GM19035 (cell line): Measurements from ENCODE around the gene ITGB2.

Source experiments
- ATAC-seq: cut with Tn5 transposase; IDR thresholded peaks from one replicate; pipeline ENCODE4 v1.9.1; 2021; ENCODE audit not compliant: unreplicated experiment

The ITGB2 gene

DNA sequence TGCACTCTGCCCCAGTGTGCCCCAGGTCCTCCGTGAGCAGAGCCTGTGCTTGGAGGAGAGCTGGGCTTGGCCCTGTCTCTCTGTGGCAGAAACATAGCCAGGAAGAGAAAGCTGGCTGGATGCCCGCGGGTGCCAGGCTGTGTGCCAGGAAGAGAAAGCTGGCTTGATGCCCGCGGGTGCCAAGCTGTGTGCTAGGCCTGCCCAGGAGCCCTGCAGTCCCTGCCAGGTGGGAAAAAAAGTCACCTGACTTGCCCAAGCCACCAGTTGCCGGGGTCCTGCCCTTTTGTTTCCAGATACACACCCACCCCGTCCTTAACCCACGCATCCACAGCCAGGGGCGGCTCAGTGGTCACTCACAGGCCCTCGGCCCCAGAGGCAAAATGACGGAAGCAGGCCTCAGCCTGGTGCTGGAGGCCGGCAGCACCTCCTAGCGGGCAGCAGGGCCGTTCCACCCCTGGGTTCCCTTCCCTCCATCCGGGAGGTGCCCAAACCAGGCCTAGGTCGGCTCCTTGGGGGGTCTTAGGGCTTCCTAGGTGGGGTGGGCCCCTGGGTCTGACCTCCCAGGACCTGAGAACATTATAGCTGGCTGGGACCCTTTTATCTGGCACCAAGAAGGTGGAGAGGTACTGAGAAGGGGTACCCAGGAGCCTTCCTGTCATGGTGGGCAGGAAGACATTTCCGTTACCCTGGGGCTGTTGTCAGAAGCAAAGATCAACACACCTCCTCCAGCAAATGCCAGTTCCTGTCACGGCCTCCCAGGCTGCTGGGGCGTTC lies 9.1 kb downstream of the ITGB2 start:
- ATAC-seq: no peak

DNA sequence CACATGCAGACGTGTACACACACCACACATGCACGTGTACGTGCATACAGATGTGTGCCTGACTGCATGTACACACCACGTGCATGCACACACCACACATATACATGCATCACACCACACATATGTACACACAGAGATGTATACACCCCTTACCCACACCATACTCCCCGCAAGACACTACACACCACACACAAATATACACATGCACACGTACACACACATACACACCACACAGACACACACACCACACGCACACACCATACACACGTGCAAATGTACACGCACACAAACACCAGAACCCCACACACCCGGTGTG lies 9.7 kb downstream of the ITGB2 start:
- ATAC-seq: no peak

- ATAC-seq: no peak
Observed at GRCh38 chr21:44910229-44911067, 10.3 kb downstream of the ITGB2 start.

GRCh38 chr21:44909719-44910118 lies 11.0 kb downstream of the ITGB2 start:
- no peak for ATAC-seq

DNA sequence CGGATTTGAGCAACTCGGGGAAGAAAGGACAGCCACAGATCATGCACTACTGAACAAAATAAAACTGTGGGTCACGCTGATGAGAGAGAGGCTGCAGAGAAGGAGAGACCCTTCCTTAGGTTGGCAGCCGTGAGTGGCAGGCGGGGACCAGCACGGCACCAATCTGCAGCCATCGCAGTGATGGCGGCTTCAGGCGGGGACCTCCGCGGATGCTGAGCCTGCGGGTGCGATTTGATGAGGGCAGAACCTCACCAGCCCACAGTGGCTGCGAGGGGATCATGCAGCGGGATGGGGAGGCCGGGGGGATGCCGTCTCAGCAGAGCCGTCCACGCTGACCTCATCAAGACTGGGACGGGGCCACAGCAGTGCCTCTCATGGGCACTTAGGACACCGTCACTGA lies 11.8 kb downstream of the ITGB2 start:
- ATAC-seq: no peak

DNA sequence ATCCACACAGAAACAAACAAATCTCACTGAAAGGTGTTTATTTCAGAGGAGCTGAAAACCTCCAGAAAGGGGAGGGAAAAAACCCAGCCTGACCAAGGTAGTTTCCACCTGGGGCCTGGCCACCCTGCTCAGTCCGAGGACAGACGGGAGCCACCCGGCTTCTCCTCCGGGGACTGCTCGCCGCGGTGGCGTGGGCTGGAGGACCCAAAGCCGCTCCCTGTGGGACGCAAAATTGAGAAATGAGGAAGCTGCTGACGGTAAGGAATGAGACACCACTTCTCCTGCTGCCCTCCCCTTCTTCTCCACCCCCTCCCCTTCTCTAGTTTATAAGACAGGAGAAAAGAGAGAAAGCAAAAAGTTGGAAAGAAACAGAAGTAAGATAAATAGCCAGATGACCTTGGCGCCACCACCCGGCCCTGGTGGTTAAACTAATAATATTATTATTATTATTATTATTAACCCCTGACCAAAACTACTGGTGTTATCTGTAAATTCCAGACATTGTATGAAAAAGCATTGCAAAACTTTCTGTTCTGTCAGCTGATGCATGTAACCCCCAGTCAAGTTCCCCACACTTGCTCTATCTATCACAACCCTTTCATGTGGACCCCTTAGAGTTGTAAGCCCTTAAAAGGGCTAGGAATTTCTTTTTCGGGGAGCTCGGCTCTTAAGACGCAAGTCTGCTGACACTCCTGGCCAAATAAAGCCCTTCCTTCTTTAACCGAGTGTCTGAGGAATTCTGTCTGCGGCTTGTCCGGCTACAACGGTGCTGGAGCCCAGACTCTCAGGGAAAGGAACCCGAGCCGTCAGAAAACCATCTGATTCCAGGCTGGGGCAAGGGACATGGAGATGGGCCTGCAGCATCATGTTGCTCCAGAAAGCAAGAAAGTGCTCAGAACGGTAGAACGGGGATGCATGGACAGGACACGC lies 12.5 kb downstream of the ITGB2 start:
- no peak for ATAC-seq

DNA sequence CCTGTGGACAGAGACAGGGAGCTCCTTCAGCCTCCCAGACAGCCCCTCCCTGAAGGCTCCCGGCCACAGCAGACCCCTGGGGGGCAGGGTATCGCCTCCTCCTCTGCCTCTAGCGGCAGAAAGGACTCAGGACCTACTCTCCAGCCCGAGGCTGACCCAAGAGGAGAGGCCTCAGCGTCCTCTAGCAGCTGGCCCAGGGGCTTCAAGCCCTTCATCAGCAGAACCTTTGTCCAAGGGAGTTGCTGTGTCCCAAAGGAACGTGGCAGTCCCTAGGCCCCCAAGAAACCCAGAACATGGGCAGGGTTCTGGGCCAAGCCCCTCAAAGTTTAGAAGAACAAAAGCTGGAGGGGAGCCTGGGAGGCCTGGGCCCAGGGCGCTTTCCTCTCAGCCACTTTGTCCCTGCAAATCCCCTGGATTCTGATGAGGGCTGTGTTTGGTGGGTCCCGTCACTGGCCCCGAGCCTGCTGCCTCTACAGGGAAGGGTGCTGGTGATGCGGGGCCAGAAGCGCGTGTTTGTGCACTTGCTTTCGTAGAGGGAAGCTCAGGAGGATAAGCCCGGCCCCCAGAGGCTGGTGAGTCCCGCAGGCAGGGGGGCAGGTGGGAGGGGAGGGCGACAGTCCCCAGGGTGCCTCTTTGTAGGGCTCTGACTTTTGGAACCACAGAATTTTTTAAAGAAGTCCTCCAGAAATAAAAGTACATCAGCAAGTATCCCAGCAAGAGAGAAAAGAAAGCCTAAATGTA lies 13.3 kb downstream of the ITGB2 start:
- no peak for ATAC-seq

GRCh38 chr21:44905728-44906090 lies 15.0 kb downstream of the ITGB2 start:
- ATAC-seq: no peak

DNA sequence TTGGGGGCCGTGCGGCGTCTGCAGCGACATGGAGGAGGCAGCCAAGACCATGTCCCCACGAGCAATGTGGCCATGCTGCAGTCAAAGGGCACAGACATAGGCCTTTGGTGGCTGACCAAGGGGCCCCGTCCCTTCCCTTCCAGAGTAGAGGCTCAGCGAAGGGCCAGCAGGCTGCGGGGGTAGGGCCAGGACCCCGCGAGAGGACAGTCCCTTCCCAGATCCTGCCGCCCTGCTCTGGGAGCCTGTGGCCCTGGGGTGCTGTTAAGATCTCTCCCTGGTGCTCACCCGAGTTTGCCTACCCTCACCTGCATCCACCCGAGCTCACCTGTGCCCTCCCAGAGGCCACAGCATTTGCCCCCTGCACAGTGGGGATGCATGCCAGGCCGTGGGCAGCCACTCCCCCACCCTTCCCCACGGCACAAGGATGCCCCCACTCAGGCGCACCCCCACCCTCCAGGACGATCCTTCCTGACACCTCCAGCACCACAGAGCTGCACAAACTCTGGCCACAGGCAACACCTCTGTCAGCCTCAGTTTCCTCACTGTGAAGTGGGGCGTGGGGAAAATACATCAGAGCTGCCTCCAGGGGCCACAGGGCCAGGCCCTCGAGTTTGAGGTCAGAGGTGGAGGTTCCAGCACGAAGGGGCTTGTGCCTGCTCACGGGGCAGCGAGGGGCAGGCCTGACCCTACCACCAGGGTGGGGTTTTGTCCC lies 15.5 kb downstream of the ITGB2 start:
- no peak for ATAC-seq

DNA sequence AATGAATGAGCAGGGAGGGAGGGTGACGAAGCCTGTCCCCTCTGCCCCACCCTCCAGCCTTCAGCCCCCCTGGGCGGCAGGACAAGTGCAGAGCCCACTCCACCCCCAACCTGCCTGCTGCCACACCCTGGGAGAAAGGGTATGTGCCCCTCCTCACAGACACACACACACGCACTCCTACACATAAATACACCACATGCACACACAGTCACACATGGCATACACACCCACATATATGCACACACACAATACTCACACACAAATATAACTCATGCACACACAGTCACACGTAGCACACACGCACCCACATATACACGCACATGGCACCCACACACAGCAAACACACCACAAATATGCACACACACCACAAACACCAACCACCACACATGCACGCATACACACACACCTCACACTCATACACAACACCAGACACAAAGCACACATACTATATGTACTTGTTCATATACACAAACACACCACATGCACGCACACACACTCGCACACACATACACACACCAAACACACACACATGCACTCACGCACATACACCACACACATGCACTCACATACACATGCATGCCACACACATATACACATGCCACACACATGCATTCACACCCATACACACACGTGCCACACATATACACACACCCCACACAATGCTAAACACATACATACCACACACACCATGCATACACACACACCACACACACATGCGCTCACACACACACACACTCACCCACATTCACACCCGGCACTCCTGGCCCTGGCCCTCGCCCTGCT lies 16.4 kb downstream of the ITGB2 start:
- ATAC-seq: no peak

GRCh38 chr21:44903689-44904088 lies 17.0 kb downstream of the ITGB2 start:
- no peak for ATAC-seq

- ATAC-seq: no peak
Observed at GRCh38 chr21:44903050-44903685, 17.5 kb downstream of the ITGB2 start.

DNA sequence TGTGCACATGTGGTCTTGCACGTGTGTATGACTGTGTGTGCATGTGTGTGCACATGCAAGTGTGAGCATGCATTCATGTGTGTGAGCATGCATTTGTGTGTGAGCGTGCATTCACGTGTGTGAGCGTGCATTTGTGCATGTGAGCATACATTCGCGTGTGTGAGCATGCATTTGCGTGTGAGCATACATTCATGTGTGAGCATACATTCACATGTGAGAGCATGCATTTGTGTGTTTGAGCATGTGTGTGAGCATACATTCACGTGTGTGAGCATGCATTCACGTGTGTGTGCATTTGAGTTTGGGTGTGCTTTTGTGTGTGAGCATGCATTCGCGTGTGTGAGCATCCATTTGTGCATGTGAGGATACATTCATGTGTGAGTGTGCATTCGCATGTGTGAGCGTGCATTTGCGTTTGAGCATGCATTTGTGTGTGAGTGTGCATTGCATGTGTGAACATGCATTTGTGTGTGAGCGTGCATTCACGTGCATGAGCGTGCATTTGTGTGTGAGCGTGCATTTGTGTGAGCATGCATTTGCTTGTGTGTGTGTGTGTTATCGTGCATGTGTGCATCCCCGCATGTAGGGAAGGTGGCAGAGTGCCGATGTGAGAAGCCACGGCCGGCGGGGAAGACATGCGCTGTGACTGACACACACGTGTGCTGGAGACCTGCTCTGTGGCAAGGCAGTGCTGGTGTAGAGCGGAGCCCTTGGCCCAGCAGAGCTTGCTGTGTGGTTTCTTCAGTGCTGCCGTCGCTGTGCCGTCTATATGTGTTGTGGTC lies 18.2 kb downstream of the ITGB2 start:
- no peak for ATAC-seq

DNA sequence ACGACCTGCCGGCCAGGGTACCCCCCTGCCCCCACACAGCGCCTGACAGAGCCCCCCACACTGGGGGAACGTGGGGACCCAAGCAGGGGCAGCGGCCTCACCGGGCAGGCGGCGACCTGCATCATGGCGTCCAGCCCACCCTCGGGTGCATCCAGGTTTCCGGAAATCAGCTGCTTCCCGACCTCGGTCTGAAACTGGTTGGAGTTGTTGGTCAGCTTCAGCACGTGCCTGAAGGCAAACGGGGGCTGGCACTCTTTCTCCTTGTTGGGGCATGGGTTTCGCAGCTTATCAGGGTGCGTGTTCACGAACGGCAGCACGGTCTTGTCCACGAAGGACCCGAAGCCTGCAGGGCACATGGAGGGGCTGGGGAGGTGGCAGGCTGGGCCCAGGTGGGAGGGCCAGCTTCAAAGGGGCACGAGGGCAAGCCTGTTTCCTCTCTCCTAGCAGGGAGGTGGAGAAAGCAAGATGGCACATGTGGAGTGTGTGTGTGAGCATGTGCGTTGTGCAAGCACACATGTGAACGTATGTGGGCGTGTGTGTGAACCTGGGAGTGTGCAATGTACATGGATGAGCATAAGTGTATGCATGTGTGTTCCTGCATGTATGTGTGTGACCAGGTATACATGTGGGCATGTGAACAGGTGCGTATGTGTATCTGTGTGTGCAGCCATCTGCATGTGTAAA lies 19.2 kb downstream of the ITGB2 start:
- ATAC-seq: no peak

DNA sequence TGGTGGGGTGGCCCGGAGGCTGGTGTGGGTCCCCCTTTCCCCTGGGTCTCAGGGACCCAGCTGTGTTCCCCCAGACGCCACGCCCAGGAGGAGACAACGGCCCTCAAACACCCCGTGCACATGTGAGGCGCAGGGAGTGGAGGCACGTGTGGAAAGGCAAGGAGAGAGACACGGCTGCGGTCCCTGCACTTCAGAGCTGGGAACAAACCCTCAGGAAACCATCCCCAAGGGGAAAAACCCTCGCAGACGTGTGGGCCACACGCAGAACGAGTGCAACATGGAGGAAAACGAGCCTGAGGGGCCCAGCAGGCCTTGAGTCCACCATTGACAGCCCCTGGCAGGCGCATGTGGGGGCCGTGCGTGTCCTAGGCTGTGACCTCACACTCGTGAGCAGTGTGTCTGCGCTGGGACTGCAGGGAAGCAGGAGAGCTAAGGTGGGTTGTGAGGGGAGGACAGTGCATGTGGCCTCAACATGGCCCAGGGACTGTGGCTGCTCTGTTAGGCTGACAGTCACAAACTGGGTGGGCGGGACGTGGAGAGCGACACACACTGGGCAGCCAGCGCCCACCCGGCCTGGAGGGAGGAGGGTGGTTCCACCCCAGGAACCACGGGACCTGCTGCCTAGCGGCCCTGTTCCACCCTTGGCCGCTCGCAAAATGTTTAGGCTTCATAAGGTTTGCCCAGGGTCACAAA lies 20.0 kb downstream of the ITGB2 start:
- ATAC-seq: no peak

- no peak for ATAC-seq
Observed at GRCh38 chr21:44899768-44900558, 20.7 kb downstream of the ITGB2 start.
